OCI-LY3 (cell line): ENCODE results near the gene TMPRSS2.

ENCODE experiments used
- CTCF ChIP-seq: fragments of 200-600, 300-600 bp; sonication (generic); IDR thresholded peaks from 2 replicates; pipeline ENCODE4 v1.5.1; 2014; ENCODE audit warnings: antibody characterized with exemption, low read length, low read depth
- EZH2phosphoT487 ChIP-seq: fragments of 200-600 bp; shearing (Covaris generic); IDR thresholded peaks from 2 replicates; pipeline ENCODE4 v1.6.1; 2018; ENCODE audit warnings: antibody characterized with exemption, mixed run types, low read depth

- TF ChIP-seq CTCF (no peak), EZH2phosphoT487 (no peak)
Observed at GRCh38 chr21:41482980-41483379, 25.0 kb downstream of the TMPRSS2 start.
